IgD-negative memory B cell (primary cell): ENCODE results near the gene TMEM243. TPM values are rescaled to one million over a fixed set of nuclear protein-coding genes. Genes with fewer than 3 reads are reported as not detected.

ENCODE experiments used
- polyA plus RNA-seq: library from polyadenylated mRNA; unstranded; fragments of 300-500 nt; fragmentation: Illumina TruSeq; gene quantifications from one replicate; pipeline ENCODE4 v1.2.3, GENCODE V29; 2021

The TMEM243 gene
- polyA plus RNA-seq, 1 donor from 2014 or later: 125 TPM

Other genes with a start within 250 kb of the TMEM243 start
- gene ELAPOR2, start 160.1 kb downstream of the TMEM243 start, polyA plus RNA-seq: 4.2 TPM
- gene DMTF1, start 67.3 kb downstream of the TMEM243 start, polyA plus RNA-seq: 35.1 TPM
- gene CROT, start 125.9 kb upstream of the TMEM243 start, polyA plus RNA-seq: 2.7 TPM